NCI-H1436 treated with DMSO at 0.1 percent for 48 hours (cell line): ENCODE data around the gene HELZ2.

Experiments
- DNase-seq: peaks from one replicate; lab custom pipeline; 2025; lab: John Stamatoyannopoulos, UW

Gene HELZ2

DNA sequence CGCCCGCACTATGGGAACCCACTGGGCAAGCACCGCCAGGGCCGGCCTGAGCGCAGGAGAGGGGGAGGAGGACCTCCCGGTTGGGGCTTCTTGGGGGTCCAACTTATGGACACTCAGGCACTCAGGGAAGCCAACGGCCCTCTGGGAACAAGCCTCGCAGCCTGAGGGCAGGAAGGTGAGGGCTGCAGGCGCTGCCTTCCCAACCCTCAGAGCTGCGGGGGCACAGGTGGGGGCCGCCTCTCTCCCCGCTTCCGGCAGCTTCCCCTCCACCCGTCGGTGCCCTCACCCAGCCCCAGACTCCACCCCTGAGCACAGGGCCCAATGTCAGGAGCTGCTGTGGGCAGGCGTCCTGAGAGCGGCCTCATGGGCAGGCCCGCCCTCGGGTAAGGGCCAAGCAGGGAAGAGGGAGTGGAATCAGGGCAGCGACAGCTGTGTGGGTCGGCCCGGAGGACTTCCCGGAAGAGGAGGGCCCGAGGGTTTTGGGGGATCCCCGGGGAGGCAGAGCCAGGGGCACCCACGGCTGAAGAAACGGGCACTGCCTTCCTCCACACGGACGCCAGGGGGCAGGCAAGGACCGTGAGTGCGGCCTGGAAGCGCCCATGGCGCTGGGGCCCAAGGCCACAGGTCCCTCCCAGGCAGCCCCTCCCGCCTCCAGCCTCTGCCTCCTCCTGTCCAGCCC lies 36.4 kb downstream of the HELZ2 start:
- DNase-seq = peak; percentile 32

DNA sequence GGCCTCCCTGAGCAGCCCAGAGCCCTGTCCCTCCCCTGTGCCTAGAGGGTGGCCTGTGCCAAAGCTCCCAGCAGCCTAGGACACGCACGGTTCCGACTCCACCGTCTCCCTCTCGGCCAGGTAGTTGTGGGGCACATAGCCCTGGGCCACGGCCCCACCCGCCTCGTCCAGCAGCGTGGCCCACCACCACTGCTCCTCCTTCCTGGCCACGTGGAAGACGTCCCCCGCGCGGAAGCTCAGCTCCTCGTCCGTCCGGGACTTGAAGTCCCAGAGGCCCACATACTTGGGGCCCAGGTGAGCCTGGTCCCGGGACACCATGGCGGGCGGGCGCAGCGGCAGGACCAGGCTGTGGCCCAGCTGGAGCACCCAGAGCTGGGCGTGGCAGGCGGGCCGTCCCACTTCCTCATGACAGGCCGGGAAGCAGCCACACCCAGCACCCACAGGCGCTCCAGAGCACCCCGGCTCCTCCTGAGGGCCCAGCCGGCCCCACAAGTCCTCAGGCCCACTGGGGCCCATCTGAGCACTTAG lies 37.0 kb downstream of the HELZ2 start, which contains the start of gene PTK6:
Gene PTK6, minus strand, starts transcription at position 380 of the 528 bp plus-strand sequence. Its CDS starts 62 bp downstream, at position 318.
- DNase-seq = no peak

GRCh38 chr20:63536241-63536977 lies 37.6 kb downstream of the HELZ2 start:
- DNase-seq = no peak

GRCh38 chr20:63534831-63535651 lies 39.0 kb downstream of the HELZ2 start:
- DNase-seq = no peak

DNA sequence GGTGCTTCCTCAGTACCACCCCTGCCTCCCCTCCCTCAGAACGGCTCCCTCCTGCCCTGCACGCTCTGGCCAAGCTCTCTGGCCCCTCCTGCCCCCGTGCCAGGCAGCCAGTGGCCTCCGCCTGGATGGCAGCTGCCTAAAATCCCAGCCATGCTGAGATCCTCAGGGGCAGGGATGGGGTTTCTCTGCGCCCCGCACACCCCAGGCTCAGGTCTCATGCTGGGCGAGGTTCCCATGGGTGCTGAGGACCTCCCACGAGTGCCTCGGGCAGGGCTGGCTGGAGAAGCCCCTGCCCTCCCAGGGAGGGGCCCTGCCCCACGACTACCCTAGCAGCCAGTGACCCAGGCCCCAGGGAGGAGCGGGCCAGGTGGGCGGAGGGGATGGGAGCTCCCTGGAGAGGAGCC lies 39.6 kb downstream of the HELZ2 start:
- no peak for DNase-seq

GRCh38 chr20:63533871-63534393 lies 40.1 kb downstream of the HELZ2 start:
- DNase-seq = no peak

DNA sequence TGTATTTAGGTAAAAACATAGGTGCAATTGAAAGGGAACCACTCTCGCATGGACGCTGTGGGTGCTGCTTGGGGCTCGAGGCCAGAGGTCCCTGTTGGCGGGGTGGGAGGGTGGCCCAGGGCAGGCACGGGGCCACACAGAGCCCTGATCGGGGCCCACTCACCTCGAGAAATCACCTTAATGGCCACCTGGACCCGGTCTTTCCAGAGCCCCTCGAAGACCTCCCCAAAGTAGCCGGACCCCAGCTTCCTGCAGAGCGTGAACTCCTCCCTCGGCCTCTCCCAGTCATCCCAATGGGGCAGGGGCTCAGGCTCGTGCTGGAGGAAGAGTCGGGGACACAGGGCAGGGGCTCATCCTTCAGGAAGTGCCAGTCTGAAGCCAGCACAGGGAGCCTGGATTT lies 40.7 kb downstream of the HELZ2 start:
- no peak for DNase-seq

DNA sequence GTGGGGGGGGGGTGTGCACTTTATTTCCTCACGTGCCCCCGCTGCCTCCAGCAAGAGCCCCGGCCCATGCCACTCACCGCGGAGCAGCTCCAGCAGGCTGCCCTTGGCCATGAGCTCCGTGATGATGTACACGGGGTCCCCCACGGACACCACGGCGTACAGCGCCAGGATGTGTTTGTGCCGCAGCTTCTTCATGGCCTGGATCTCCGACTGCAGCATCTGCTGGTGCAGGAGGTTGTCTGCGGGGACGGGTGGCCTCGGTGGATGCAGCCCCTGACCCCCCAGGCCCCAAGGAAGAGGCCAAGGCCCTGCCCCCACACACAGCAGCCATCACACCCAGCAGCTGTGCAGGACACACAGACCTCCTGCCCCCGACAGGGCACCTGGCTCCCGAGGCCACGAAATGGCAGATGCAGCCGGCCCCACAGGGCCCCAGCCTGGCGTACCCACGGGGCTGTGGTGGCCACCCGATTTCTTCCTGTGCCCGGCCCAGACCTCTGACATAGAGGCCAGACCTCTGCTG lies 41.5 kb downstream of the HELZ2 start:
- no peak for DNase-seq

DNA sequence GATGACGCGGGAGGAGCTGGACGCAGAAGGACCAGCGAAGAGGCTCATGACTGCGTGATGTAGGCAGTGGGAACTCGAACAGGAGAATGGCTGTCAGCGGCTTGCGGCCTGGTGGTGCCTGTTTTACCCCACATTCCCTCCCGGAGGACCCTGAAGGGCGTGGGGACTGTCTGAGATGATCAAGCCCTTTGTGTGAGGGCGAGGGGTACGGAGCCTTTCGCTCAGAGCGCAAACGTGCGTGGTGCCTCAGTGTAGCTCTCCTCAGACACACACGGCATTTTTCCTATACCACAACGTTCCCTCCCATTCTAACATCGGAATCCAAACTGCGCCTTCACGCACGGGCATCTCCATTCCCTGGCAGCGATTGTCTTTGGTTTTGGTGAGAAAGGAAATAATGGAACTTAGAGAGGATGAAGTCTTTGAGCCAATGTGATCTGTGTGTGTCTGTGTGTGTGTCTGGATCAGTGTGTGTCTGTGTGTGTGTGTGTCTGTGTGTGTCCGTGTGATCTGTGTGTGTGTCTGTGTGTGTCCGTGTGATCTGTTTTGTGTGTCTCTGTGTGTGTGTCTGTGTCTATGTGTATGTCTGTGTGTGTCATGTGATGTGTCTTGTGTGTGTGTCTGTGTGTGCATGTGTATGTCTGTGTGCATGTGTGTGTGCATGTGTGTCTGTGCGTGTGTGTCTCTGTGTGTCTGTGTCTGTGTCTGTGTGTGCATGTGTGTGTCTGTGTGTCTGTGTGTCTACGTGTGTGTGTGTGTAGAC lies 42.2 kb downstream of the HELZ2 start:
- DNase-seq = no peak

GRCh38 chr20:63530788-63531160 lies 43.3 kb downstream of the HELZ2 start:
- DNase-seq = no peak

DNA sequence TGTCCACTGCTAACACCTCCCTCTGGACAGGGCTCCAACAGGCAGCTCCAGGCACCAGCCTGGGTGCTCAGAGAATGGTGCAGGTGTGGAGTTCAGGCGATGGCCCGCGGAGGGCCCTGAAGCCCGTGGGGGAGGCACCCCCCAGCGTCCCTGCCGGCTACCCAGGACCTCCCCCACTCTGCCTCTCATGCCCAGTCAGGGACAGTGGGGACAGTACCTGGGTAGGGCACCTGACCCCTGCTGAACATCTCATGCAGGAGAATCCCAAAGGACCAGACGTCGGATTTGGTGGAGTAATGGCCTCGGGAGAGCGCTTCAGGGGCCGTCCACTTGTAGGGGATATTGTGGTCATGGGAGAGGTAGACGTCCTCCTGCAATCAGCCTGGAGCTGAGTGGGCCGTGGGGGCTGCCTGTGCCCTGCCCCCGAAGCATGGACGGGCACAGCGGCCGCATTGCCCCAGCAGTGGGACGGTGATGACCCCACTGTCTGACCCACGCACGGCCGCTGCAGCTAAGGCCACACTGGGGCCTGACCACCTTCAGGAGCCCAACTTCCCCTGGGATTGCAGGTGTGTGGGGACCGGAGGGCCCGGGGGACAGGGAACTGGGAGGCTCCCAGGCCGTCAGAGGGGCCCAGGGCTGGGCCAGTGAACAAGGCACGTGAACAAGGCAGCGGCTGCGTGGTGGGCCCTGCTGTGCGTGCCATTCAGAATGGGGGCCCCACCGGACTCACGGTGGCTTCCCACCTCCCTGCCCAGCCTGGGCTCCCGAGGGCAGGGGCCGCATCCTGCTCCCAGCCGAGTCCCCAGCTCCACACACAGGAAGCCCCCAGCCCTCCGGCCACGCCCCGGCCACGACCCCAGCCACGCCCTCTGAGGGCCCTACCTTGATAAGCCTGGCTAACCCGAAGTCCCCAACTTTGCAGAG lies 43.9 kb downstream of the HELZ2 start:
- no peak for DNase-seq

DNA sequence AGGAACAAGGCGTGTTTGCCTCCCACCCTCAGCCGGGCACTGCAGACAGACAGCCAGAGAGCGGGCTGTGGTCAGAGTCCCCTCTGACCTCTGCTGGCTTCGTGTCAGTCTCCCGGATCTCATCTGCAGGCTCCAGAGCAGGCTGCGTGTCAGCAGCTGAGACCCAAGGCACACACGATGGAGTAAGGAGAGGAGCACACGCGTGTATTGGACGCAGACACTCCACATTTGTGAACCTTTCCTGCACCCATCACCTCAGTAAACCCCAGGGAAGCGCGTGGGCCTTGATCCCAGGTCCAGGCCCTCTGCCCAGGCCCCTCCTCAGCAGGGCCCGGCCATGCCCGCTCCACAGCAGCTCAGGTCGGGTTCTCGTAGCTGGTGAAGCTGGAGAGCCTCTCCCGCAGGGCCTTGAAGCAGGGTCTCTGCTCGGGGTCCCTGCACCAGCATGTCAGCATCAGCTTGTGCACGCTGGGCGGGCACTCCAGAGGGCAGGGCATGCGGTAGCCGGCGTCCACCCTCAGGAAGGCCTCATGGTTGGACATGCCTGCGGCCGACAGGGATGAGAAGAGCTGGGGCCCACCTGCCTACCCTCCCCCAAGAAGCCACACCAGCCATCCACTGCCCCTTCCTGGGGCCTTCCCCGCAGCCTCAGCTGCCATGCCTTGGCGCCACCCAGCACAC lies 44.7 kb downstream of the HELZ2 start:
- DNase-seq = no peak

GRCh38 chr20:63527184-63527583 lies 46.9 kb downstream of the HELZ2 start:
- DNase-seq = no peak

DNA sequence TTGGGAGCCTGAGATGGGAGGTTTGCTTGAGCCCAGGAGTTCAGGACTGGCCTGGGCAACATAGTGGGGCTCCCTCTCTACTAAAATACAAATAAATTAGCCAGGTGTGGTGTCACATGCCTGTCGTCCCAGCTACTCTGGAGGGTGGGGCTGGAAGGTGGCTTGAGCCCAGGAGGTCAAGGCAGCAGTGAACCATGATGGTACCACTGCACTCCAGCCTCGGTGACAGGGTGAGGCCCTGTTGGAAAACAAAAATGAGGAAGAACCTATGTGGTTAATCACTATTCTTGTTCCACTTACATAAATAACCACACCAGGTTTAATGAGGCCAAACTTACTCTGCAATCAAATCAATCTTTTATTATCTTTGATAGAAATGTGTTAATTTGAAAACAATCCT lies 48.1 kb downstream of the HELZ2 start:
- DNase-seq = no peak

- no peak for DNase-seq
Measured at GRCh38 chr20:63525185-63525584, 48.9 kb downstream of the HELZ2 start.
